GM18511 (cell line): ENCODE results near the gene OBP2B.
"Not testable (repeated sequence)": the region's sequence is repeated elsewhere in the genome, so short reads cannot be mapped to it uniquely, and the experiment has no call there.

Experiments
- ATAC-seq: cut with Tn5 transposase; IDR thresholded peaks from one replicate; pipeline ENCODE4 v1.9.1; 2021; ENCODE audit warnings: mild to moderate bottlenecking, moderate library complexity; ENCODE audit not compliant: unreplicated experiment

The OBP2B gene

DNA sequence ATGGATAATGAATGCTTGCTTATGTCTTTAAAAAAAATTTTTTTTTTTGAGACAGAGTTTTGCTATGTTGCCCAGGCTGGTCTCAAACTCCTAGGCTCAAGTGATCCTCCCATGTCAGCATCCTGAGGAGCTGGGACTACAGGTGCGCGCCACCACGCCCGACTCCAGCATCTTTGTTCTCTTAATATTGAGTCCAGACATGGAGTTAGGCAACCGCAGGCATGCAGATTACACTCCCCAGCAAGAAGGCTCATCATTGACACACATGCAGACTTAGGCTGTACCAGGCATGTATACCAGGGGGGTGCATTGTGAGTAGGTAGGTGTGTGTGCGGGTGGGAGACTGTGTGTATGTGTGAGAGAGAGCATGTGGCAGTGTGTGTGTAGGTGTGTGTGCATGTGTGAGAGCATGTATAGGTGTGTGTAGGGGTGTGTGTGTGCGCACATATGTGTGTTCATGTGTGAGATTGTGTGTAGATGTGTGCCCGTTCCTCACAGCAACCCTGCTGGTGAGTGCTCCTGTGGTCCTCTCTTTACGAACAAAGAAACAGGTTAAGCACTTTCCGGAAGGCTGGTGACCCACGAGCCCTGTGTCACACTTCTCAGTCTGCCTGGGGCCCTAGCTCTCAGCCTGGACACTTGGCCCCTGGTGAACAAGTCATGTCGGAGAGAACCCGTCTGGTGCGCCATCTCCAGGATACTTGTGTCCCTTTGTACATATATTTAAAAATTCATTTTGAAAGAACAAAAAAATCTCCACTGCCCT lies 6.2 kb downstream of the OBP2B start:
- ATAC-seq = no peak

DNA sequence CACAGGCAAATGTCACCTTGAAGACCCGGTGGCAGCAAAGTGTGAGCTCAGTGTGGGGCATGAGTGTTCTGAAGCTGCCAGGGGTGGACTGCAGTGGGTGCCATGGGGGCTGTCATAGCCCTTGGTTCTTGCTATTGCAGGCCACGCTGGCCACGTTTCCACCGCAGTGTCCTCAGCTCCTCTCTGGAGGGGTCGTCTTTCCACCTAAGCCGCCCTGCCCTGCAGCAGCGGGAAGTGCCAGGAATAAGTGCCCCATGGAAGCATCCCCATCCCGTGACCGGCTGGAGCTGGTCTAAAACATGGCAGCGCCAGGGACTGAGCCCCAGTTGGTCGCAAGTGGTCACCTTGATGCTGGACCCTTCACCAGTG lies 6.9 kb downstream of the OBP2B start:
- ATAC-seq = no peak

DNA sequence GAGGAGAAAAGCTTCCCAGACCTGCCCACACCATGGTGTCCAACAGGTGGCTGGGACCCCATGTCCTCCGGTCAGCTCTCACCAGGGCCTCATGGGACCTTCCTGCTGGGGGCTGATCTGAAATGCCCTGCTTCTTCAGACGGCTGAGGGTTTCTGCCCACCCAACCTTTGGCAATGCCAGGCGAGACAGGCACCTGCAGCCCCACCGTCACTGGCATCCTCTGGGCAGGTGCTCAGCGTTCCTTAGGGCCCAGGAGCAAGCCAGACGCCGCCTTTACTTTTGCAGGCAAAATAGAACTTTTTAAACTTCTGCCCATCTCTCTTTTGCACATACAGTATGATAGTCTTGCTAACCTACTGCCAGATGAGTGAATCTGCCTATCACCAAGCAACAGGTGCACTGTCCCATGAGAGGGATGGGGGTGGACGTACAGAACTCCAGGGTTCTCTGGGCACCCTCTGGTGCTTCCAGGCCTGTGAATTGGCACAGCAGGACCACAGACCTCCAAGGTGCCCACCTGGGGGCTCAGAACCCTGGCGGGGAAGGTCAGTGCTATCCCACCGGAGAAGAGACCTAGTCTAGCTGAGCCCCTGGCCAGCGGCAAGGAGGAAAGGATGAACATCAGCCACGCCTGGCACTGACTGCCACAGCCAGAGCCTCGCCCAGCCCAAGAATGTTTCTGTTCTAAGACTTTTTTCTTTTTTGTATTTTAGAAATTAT lies 7.5 kb downstream of the OBP2B start:
- no peak for ATAC-seq

DNA sequence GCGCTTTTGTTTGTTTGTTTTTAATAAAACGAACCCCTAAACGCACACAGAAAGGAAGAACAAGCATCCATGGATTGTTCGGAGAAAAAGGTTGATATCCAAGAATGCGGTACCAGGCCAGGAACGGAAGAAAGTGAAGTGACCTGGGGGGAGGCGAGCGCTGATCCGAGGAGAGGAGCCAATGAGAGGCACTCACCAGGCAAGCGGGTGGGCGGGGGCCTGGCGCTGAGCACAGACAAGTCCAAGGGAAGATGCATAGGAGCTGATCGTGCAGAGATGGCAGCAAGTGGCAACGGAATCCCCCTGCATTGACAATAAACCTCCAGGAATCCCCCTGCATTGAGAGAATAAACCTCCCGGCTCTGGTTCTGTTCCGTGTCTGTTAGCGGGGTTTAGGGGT lies 8.4 kb downstream of the OBP2B start:
- ATAC-seq = no peak

DNA sequence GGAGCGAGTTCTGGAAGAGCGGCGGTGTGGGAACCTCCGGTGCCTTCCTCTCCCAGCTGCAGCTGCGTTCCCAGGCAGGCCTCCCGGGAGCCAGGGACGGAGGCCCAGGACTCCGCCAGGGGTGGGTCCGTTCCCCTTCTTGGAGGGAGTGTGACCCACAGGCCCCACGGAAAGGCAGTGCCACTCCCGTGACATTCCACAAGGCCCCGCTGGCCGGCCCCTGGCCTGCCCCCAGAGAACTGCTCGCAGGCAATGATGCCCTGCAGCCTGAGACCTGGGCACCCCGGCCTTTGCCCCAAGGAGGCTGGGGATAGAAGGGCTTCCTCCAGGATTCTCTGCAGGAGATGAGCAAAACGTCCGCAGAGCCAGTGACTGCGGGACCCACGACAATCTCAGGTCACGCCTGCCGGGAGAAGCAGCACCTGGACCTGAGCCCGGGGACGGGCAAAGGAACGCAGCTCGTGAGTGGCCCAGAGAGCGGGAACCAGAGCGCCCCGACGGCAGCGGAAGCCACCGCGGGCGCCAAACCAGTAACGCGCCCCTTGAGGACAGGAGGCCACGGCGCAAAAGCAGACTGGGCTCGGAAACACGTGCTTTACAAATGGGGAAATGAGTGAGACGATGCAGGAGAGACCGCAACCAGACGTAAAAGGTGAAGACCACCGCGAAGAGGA lies 9.3 kb downstream of the OBP2B start:
- no peak for ATAC-seq

DNA sequence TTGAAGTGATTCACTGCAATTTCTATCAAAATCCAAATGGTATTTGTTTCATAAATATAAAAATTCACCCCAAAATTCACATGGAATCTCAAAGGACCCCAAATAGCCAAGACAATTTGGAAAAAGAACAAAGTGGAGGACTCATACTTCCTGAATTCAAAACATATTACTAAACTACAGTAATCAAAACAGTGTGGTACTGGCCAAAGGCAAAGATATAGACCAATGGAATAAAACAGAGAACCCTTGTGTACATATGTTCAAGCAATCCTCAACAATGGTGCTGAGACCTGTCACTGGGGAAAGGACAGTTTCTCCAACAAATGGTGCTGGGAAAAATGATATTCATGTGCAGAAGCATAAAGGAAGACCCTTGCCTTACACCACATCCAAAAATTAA lies 14.0 kb downstream of the OBP2B start:
- no peak for ATAC-seq

DNA sequence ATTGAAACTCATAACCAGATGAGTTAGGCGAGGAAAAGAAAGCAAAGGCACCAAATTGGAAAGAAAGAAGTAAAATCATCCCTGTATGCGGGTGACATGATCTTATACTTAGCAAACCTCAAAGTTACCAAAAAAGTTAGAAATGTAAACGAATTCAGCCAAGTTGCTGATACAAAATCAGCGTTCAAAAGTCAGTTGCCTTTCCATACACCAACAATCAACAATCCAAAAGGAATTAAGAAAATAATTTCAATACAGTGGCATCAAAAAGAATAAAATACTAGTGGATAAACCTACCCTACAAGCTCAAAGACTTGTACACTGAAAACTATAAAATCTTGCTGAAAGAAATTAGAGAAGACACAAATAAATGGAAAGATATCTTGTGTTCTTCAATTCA lies 14.5 kb downstream of the OBP2B start:
- ATAC-seq = no peak

DNA sequence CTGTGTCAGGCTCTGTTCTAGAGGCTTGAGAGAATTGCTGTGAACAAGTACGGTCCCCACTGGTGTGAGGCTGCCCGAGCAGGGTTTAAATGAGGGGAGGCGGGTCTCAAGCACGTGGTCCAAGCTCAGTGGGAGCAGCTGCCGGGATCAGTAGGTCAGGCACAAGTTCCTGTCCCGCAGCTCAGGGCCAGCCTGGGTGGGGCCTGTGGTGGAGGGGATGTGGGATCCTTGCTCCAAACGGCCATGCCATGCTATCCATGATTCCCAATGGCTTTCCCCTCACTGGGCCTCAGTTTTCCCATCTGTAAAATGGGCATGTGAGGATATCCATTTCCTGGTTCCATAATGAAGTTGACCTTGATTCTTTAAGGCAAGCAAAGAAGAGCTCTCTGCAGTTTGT lies 17.1 kb downstream of the OBP2B start:
- no peak for ATAC-seq

DNA sequence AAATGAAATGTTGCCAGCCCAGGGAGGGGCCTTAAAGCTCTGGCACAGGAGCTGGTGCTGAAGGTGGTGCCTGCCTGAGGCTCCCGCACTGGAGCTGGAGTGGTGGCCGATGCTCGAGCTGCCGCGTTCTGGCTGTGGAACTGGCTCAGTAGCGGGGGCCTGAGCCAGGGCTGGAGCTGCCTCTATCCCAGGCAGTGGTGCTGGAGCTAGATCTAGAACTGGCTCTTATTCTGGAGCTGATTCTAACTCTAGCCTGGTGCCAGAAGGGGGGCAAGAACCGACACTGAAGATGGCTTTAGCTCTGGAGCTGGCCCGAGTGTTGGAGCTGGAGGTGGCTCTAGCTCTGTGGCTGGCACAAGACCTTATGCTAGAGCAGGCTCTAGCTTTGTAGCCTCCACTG lies 19.2 kb downstream of the OBP2B start:
- no peak for ATAC-seq

DNA sequence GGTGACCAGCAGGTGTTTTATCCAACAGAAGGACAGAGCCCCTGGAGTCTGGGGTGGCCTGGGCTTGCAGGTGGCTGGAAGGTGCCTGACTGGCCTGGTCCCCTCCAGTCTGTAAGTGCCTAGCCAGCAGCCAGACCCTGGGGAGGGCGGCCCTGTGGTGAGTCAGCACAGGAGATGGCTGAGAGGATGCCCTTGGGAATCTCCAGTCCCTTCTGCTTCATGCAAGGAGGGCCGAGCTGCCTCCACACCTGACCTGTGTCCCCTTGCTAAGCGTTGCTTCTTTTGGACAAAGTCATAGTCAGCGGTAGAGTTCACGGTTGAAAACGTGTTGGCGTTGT lies 20.2 kb downstream of the OBP2B start:
- ATAC-seq = no peak

DNA sequence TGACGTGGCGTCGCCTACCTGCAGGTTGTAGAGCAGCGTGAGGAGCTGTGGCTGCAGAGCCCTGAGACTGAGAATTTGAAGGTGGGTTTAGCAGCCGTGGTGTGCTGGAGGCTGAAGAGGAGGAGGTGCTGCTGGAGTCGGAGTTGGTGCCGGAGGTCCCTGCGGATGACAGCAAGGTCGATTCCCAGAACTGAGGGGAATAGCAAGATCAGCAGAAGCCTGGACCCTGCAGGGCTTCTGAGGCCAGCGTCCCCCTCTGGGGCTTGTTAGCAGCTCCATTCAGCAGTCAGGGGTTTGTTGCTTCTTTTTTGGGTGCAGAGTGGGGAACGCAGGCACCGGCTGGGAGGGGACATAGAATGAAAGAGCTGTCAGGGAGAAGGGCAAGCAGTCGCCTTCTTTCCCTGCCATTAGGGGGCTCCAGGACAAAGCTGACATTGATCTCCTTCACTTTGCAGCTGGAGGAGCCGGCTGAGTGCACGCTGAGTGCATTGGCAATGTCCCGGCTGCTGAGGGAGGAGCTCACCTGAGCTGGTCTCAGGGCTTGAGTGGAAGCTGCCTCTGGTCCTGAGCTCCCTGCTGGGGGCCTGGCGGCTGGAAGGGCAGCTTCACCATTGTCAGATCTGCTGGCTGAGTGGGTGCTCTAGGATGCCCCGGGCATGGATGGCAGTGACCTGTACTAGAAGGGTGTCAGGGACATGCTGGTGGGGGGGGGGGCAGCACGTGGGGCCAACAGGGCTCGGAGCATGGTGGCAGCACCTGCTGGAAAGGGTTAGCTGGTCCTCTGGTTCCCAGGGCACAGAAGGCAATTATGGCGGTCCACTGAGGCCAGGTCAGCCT lies 20.8 kb downstream of the OBP2B start:
- ATAC-seq = no peak

DNA sequence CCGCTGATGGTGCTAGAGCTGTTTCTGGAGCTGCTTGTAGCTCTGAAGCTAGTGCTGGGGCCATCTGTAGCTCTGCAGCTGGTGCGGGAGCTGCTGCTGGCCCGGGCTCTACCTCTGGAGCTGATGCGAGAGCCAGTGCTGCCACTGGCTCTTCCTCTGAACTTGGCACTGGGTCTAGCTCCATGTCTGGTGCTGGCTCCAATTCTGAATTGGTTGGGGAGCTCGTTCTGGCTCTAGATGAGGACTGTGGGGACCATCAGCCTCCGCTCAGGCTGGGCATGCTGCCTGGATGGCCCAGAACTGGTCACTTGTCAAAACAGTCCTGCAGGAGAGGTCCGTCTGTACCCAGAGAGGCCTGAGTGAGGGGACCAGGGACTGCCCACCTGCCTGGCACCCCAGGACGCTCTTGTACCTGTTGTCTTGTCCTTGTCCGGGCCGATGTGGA lies 21.5 kb downstream of the OBP2B start:
- no peak for ATAC-seq

DNA sequence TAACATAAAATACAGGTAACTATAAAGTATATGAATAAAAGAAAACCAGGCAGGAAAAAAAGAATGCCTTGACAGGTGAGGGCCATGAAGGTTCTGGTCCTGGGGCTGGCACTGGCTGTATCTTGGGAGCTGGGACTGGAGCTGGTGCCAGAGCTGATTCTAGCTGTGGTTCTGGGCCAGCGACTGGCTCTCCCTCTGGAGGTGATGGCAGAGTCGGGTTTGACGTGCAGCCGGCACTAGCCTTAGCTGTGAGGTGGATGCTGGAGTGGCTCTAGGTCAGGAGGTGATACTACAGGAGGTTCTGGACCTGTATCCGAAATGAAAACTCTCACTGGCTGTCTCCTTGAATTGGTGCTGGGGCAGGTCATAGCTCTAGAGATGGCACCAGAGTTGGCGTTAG lies 22.3 kb downstream of the OBP2B start:
- ATAC-seq = no peak

DNA sequence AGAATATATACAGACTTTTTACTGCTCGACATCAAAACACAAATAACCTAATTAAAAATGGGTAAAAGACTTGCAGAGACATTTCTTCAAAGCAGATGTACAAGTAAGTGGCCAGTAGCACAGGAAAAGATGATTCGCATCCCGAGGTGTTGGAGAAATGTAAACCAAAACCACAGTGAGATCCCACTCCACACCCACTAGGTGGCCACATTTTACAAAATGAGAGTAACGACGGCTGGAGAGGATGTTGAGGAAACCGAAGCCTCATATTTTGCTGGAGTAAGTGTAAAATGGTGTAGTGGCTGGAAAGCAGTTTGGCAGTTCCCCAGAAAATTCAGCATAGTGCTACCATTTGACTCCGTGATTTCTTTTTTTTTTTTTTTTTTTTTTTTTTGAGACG lies 24.1 kb downstream of the OBP2B start:
- no peak for ATAC-seq

DNA sequence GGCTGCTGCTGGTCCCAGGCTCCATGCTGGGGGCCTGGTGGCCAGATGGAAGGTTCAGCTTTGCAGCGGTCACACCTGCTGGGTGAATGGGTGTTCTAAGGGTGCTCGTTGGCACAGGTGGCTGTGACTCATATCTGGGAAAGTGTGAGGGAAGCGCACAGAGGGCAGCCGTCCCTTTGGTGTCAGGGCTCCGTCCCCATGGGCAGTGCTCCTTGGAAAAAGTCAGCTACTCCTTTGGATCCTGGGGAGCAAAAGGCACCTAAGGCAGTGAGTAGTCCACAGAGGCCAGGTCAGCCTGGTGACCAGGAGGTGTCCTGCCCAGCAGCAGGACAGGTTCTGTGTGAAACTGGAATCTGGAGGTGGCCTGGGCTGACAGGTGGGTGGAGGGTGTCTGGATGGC lies 26.9 kb downstream of the OBP2B start:
- ATAC-seq = no peak

DNA sequence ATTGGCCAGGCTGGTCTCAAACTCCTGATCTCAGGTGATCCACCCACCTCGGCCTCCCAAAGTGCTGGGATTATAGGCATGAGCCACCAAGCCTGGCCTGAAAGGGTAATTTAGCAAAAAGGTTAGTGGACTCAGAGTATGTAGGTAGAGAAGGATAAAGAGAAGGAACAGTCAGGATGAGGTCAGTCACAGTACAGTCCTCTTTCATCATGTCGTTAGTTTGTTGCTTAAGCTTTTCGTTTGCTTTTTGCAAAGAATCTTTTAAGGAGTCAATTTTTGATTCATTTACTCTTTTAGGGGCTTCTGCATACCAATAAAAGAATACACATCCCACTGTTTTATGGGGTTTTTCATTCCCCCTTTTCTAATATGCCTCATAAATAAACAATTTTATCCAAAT lies 27.5 kb downstream of the OBP2B start:
- ATAC-seq = no peak

DNA sequence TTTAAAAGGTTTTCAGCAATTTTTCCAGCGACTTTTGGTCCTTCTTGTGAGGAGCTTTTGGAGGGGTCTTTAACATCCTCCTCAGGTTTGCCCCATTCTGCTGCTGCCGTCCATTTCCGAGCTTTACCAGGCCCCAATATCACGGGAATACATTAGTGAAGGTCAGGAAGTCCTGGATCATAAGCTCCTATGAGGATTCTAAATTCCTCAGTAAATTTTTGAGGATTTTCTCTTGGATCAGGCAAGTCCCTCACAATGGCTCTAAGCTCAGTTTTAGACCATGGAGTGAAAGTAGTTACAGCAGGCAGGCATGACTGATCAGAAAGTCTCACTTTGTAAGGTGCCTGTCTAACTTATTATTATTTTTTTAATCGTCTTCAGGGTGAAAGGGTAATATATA lies 28.1 kb downstream of the OBP2B start:
- no peak for ATAC-seq

DNA sequence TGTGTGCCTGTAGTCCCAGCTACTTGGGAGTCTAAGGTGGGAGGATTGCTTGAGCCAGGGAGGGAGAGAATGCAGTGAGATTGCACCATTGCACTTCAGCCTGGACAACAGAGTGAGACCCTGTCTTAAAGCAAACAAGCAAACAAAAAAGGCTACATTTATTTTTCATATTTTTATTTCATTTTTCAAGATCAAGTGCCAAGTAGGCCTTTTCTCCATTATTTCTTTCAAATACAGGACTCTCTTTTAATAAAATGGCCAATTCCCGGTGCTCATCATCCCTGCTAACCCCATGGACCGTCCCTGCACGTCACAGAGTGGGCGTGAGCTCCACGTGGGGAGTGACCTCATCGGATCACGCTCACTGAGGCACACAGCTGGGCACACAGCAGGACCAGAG lies 36.0 kb downstream of the OBP2B start:
- ATAC-seq = no peak

DNA sequence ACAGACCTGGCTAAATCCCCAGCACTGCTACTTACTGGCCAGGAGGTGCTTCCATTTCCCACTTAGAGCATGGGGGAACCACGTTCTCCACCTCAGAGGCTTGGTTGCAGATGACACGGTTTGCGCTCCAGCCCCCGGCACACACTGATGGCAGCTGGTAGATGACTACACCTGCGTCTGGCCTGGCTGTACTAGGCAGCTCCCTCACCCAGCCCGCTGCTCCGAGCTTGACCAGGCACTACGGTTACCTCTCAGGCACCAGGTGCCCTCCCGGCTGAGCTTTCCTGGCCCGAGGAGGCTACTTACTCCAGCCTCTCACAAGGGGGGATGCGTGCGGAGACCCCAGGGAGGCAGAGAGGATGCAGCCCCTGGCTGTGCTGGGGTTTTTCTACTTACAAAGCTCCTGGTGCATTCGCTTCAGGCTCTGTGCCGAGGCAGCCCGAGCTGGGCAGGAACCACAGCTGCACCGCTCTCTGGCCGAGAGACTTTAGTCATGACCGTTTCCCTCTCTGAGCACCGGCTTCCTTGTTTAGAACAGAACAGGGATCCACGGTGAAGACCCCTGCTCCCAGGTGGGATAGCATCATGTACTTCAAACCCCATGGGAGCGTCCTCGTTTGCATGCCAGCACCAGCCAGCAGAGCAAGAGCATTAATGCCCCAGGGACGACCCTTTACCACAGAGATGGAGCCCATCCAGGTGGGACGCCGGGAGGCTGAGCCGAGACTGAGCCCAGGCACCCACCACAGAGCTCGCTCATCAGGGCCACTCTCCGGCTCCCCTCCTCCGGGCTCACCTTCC lies 37.7 kb downstream of the OBP2B start:
- no peak for ATAC-seq

DNA sequence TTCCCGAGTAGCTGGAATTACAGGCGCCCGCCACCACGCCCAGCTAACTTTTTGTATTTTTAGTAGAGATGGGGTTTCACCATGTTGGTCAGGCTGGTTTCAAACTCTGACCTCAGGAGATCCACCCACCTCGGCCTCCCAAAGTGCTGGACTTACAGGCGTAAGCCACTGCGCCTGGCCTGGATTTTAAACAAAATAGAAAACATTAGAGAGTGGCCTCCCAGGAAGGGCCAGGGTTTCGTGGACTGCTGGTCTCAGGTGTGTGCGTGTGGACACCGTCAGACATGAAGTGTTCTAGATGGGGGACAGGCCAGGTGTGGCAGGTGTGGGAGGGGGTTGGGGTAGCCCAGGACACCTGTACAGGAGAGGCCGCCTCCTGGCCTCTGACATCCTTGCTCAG lies 38.3 kb downstream of the OBP2B start:
- ATAC-seq = no peak

DNA sequence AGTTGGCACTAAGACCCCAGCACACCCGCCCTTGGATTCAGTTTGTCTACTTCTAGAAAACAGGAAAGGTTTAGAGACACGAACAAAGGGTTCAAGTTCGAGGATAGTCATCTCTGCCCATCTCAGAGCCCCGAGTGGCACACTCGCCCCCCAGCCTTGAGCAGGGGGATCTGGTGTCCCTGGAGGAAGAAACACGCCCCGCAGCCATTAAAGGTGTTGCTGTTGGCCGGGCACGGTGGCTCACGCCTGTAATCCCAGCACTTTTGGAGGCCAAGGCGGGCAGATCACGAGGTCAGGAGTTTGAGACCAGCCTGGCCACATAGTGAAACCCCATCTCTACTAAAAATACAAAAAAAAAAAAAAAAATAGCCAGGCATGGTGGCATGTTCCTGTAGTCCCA lies 39.4 kb downstream of the OBP2B start:
- ATAC-seq = not testable (repeated sequence)
